ENCODE data around the gene PRPF40A.

PRPF40A gene

GRCh38 chr2:152613235-152613634, 104.0 kb downstream of the PRPF40A start:
- no peak for DNase-seq

- no peak for DNase-seq
Measured at GRCh38 chr2:152611458-152612231, 105.6 kb downstream of the PRPF40A start.

GRCh38 chr2:152609699-152610098, 107.6 kb downstream of the PRPF40A start:
- DNase-seq = no peak

GRCh38 chr2:152609154-152609553, 108.1 kb downstream of the PRPF40A start:
- DNase-seq = no peak

GRCh38 chr2:152607793-152608300, 109.4 kb downstream of the PRPF40A start:
- DNase-seq = no peak

- no peak for DNase-seq
Measured at GRCh38 chr2:152606941-152607340, 110.3 kb downstream of the PRPF40A start.

GRCh38 chr2:152606081-152606480, 111.2 kb downstream of the PRPF40A start:
- DNase-seq = no peak

- no peak for DNase-seq
Measured at GRCh38 chr2:152603166-152603565, 114.1 kb downstream of the PRPF40A start.

- DNase-seq = no peak
Measured at GRCh38 chr2:152602750-152603149, 114.5 kb downstream of the PRPF40A start.

Measured in stimulated activated CD4-positive, alpha-beta T cell treated with anti-CD3 and anti-CD28 coated beads, Interleukin-15, amount 100 ng/mL, for 24 hours (primary cell).